ENCODE data around the gene UBE2O.

DNA sequence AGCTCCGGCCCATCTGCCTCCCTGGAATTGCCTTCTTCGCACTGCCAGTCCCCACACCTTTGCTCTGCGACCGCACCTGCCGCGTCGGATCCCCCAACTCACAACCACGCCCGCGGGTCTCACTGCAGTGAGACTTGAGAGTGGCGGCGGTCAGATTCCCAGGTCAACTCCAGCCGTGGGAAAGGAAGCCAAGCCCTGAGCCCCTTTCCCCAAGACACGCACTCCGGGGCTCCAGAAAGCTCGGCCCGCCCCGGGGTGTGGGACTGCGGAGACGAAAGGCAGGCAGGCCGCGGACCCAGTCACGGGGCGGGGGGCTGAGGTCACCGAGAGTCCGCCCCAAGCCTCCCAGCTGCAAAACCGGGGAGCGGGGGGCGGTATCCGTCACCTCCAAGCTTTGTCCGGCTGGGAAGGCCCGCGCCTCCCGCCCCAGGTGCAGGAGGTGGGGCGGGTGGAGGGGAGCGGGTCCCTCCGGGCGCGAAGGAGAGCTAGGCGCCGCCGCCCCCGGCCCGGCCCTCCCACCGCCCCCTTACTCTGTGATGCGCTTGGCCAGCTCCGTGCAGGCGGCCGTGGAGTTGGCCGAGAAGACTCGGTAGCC is 99.9 kb downstream of the UBE2O start:
- TF ChIP-seq ZNF664 (tag by site-specific recombination; IDR thresholded peaks at IDR 0.05) (no peak), ZNF707 (tag by site-specific recombination; IDR thresholded peaks at IDR 0.05) (no peak), ZNF366 (tag by site-specific recombination; conservative IDR thresholded peaks at IDR 0.05) (no peak), ZNF530 (tag by site-specific recombination; IDR thresholded peaks at IDR 0.05; ENCODE audit: low read depth) (no peak), ZNF391 (tag by site-specific recombination; IDR thresholded peaks at IDR 0.05; ENCODE audit: borderline replicate concordance, low read depth) (no peak), SP7 (tag by site-specific recombination; IDR thresholded peaks at IDR 0.05) (no peak), ZNF624 (tag by site-specific recombination; IDR thresholded peaks at IDR 0.05) (no peak), ZNF48 (tag by site-specific recombination; IDR thresholded peaks at IDR 0.05) (no peak)
- TF ChIP-seq, protein P1, sequence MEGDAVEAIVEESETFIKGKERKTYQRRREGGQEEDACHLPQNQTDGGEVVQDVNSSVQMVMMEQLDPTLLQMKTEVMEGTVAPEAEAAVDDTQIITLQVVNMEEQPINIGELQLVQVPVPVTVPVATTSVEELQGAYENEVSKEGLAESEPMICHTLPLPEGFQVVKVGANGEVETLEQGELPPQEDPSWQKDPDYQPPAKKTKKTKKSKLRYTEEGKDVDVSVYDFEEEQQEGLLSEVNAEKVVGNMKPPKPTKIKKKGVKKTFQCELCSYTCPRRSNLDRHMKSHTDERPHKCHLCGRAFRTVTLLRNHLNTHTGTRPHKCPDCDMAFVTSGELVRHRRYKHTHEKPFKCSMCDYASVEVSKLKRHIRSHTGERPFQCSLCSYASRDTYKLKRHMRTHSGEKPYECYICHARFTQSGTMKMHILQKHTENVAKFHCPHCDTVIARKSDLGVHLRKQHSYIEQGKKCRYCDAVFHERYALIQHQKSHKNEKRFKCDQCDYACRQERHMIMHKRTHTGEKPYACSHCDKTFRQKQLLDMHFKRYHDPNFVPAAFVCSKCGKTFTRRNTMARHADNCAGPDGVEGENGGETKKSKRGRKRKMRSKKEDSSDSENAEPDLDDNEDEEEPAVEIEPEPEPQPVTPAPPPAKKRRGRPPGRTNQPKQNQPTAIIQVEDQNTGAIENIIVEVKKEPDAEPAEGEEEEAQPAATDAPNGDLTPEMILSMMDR (tag by site-specific recombination; IDR thresholded peaks at IDR 0.05) = no peak
- TF ChIP-seq, protein P2, sequence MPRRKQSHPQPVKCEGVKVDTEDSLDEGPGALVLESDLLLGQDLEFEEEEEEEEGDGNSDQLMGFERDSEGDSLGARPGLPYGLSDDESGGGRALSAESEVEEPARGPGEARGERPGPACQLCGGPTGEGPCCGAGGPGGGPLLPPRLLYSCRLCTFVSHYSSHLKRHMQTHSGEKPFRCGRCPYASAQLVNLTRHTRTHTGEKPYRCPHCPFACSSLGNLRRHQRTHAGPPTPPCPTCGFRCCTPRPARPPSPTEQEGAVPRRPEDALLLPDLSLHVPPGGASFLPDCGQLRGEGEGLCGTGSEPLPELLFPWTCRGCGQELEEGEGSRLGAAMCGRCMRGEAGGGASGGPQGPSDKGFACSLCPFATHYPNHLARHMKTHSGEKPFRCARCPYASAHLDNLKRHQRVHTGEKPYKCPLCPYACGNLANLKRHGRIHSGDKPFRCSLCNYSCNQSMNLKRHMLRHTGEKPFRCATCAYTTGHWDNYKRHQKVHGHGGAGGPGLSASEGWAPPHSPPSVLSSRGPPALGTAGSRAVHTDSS (tag by site-specific recombination; IDR thresholded peaks at IDR 0.05) = no peak
